ENCODE measurements around the gene EPHA4.

The EPHA4 gene

DNA sequence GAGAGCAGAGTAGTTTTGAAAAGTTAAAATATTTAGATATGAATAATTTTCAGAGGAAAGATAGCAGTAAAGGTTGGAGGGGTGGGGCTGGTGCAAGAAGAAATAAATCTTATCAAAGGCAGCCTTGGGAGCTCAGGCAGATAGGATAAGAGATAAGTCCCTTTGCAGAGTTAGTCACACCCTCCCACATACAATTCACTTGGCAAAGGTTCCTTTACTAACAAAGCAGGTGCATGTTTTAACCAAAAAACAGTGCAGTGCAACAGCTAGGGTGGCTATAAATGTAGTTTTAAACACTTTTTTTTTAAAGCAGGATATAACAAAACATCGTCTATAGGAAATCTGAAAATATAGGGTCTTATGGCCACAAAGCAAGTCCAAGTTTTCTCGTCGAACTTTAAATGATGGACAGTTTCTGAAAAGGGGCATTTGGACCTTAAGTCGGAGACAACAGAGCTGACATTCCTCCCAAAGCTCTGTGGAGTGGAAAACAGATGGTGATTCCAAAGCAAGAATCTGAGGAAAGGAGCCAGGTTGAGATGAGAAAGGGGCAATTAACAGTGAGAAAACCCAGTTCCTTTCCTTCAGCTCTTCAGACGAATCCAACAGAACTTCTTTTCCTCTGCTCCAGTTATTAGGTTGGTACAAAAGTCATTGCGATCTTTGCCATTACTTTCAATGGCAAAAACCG is 53.0 kb downstream of the EPHA4 start:
- Histone ChIP-seq H3K9me3 (no peaks in the 10 kb centered on the region), H3K36me3 (no peaks in the 10 kb centered on the region), H3K4me3 (no peak overlapping the region), H3K27me3 (no peaks in the 10 kb centered on the region), H3K4me1 (peaks cover 0 to 22% (median 2%) of the 10 kb centered on the region in 4 donors), H3K27ac (no peak overlapping the region)
- TF ChIP-seq, protein P1, sequence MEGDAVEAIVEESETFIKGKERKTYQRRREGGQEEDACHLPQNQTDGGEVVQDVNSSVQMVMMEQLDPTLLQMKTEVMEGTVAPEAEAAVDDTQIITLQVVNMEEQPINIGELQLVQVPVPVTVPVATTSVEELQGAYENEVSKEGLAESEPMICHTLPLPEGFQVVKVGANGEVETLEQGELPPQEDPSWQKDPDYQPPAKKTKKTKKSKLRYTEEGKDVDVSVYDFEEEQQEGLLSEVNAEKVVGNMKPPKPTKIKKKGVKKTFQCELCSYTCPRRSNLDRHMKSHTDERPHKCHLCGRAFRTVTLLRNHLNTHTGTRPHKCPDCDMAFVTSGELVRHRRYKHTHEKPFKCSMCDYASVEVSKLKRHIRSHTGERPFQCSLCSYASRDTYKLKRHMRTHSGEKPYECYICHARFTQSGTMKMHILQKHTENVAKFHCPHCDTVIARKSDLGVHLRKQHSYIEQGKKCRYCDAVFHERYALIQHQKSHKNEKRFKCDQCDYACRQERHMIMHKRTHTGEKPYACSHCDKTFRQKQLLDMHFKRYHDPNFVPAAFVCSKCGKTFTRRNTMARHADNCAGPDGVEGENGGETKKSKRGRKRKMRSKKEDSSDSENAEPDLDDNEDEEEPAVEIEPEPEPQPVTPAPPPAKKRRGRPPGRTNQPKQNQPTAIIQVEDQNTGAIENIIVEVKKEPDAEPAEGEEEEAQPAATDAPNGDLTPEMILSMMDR (IDR thresholded peaks at IDR 0.05) = no peak
- intact Hi-C loops (cut with DNase I; ENCODE audit: low total_unique reads) = no loop called here
- no peak for DNase-seq

DNA sequence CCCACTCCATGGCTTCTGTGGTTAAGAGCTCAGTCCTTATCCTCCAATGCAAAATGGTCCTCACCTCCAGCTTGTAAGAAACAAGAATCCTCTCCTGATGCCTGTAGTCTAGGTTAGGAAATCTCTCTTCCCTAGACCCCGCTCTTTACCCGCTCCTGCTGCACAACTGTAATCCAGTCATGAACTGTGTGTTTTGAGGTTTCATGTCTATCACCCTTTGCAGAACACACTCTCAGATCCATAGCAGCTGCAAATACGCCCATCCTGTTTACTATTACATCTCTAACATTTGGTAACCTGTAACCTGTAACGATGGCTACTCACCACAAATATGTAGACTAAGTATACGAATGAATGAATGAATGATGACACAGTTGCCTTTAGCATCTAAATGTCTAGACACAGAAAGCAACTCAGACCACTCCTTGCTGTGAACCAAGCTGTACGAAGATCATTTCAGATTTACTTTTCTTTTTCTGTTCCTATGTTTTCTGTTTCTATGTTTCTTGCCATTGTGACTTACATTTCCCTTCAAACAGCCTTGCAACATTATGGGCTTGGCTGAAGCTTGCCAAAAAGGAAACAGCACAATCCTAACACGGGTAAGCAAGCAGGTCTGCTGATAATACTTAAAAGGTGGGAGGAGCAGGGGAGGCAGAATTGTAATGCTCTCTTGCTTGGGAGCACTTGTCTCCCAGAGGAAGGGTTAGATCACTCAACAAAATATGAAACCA is 53.7 kb downstream of the EPHA4 start:
- Histone ChIP-seq H3K4me3 (no peak overlapping the region), H3K27me3 (no peaks in the 10 kb centered on the region), H3K4me1 (peaks cover 0 to 22% (median 3%) of the 10 kb centered on the region in 4 donors), H3K36me3 (no peaks in the 10 kb centered on the region), H3K9me3 (no peaks in the 10 kb centered on the region), H3K27ac (no peak overlapping the region)
- TF ChIP-seq, protein P1 (IDR thresholded peaks at IDR 0.05) = no peak
- no peak for DNase-seq
- intact Hi-C loops (cut with DNase I; ENCODE audit: low total_unique reads) = no loop called here

DNA sequence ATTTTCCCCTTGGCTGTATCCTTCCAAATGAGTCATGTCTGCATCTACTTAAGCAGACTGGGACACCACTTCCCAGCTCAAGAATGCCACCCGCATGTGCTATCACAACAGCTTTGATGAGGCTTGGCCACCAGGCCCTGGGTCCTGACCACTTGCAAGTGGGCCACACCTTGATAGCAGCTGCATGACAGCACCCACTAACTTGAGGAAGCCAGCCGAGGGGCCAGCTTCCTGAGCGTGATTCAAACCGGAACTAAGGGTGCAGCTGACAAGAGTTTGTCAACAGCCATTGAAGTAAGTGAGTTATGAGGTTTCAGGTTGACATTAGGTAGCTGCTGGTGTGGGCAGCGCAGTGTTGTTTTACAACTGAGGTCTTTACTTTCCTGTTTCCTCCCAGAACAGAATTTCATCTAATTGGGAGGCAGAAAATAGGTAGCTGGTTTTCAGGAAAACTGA is 54.4 kb downstream of the EPHA4 start:
- no peak overlapping the region for H3K4me3 ChIP-seq
- no peaks in the 10 kb centered on the region for H3K27me3 ChIP-seq
- H3K4me1 ChIP-seq = peaks cover 0 to 22% (median 3%) of the 10 kb centered on the region in 4 donors
- H3K27ac ChIP-seq = no peak overlapping the region
- H3K36me3 ChIP-seq = no peaks in the 10 kb centered on the region
- no peaks in the 10 kb centered on the region for H3K9me3 ChIP-seq
- TF ChIP-seq, protein P1 (IDR thresholded peaks at IDR 0.05) = no peak
- intact Hi-C loops (cut with DNase I; ENCODE audit: low total_unique reads) = no loop called here
- DNase-seq = peak in 1 of 2 donors; percentile 28

DNA sequence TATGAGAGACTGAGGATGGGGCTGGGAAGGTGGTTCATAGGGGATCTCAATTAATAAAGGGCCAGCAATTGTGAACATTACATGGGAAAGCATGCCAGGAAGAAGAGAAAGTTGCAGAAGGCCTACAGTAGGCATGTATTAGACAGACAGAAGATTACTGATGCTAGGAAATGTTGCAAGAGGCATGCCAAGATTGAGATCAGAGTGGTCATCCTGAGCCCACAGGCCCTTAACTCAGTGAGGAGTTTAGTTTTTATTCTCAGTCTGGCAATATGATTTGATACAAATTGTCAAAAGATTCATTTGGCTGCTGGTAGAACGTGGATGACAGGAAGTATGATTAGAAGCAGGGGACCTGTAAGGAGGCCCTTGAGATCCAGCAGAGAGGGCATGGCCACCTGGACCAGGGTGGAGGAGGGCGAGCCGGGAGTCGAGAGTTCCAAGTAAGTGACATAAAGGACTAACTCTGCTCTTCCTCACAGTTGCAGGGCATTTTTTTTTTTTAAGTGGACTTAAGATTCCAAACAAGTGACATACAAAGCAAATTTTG is 54.9 kb downstream of the EPHA4 start:
- Histone ChIP-seq H3K36me3 (no peaks in the 10 kb centered on the region), H3K4me3 (no peak overlapping the region), H3K4me1 (peaks cover 0 to 22% (median 3%) of the 10 kb centered on the region in 4 donors), H3K27me3 (no peaks in the 10 kb centered on the region), H3K27ac (no peak overlapping the region), H3K9me3 (no peaks in the 10 kb centered on the region)
- intact Hi-C loops (cut with DNase I; ENCODE audit: low total_unique reads) = no loop called here
- DNase-seq = no peak
- TF ChIP-seq, protein P1 (IDR thresholded peaks at IDR 0.05) = no peak

DNA sequence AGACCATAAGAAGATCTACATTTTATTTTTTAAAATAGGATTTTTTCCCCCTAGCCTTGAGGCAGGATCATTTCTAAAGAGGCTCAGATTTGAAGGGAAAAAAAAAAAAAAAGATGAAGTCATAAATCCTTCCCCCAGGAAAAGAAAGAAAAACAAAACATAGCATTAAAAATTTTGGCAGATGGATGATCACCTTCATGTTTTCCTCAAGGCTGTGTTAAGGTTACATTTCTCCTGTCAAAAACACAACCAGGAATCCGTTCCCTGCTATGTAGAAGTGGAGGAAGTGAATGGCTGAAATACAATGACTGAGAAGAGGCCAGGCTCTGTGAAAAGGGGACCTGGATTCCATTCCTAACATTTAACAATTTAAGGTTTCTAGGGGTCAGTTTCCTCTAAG is 56.2 kb downstream of the EPHA4 start:
- TF ChIP-seq, protein P1 (IDR thresholded peaks at IDR 0.05) = no peak
- no peak for DNase-seq

More for the DNA sequence above, 56.2 kb downstream of the EPHA4 start:
- Histone ChIP-seq H3K4me1 (peaks cover 0 to 22% (median 3%) of the 10 kb centered on the region in 4 donors), H3K4me3 (no peak overlapping the region), H3K36me3 (no peaks in the 10 kb centered on the region), H3K27ac (no peak overlapping the region), H3K9me3 (no peaks in the 10 kb centered on the region), H3K27me3 (no peaks in the 10 kb centered on the region)
- intact Hi-C loops (cut with DNase I; ENCODE audit: low total_unique reads) = no loop called here
